ENCODE results near the gene CUX1.

Gene CUX1

GRCh38 chr7:102045681-102046372 lies 228.4 kb downstream of the CUX1 start:
- peak in 1 of 2 experiments; percentile 62 for DNase-seq (ENCODE audit: low read depth in 1 of 2, low spot score in 1 of 2)
- TF ChIP-seq GABPA (IDR thresholded peaks at IDR 0.05; ENCODE audit: low read depth) (no peak), POLR2AphosphoS5 (IDR thresholded peaks at IDR 0.05; ENCODE audit: low read depth) (no peak), SPI1 (IDR thresholded peaks at IDR 0.05; ENCODE audit: borderline replicate concordance, low read depth) (peak; percentile 92)
- Histone ChIP-seq H3K27me3 (ENCODE audit: insufficient read depth, poor library complexity, severe bottlenecking) (no peaks in the 10 kb centered on the region), H3K27ac (replicated peaks) (peak overlapping the region; percentile 56), H3K4me3 (replicated peaks; ENCODE audit: insufficient read depth, low read length) (no peak overlapping the region)

DNA sequence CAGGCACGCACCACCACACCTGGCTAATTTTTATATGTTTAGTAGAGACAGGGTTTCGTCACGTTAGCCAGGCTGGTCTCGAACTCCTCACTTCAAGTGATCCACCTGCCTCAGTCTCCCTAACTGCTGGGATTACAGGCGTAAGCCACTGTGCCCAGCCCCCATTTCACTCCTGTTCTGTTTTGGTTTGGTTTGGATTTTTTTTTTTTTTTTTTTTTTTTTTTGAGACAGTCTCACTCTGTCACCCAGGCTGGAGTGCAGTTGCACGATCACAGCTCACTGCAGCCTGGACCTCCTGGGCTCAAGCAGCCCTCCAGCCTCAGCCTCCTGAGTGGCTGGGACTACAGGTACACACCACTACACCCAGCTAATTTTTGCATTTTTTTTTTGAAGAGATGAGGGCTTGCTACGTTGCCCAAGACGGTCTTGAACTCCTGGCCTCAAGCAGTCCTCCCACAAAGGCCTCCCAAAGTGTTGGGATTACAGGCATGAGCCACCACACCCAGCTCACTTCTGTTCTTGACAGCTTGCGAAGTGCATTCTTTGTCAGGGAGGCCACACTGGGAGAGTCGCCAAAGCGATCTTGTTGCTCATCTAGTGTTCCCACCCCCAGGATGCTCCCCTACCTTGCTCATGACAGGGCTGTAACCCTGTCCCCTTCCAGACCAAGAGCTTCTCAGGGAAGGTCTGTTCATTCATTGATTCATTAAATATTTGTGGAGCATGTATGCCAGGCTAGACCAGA lies 229.1 kb downstream of the CUX1 start:
- TF ChIP-seq CTCF (IDR thresholded peaks at IDR 0.05; ENCODE audit: insufficient read depth, low read length) (no peak), POLR2AphosphoS5 (IDR thresholded peaks at IDR 0.05; ENCODE audit: low read depth) (no peak), SPI1 (IDR thresholded peaks at IDR 0.05; ENCODE audit: borderline replicate concordance, low read depth) (no peak), GABPA (IDR thresholded peaks at IDR 0.05; ENCODE audit: low read depth) (no peak)
- TF ChIP-seq, protein P1, sequence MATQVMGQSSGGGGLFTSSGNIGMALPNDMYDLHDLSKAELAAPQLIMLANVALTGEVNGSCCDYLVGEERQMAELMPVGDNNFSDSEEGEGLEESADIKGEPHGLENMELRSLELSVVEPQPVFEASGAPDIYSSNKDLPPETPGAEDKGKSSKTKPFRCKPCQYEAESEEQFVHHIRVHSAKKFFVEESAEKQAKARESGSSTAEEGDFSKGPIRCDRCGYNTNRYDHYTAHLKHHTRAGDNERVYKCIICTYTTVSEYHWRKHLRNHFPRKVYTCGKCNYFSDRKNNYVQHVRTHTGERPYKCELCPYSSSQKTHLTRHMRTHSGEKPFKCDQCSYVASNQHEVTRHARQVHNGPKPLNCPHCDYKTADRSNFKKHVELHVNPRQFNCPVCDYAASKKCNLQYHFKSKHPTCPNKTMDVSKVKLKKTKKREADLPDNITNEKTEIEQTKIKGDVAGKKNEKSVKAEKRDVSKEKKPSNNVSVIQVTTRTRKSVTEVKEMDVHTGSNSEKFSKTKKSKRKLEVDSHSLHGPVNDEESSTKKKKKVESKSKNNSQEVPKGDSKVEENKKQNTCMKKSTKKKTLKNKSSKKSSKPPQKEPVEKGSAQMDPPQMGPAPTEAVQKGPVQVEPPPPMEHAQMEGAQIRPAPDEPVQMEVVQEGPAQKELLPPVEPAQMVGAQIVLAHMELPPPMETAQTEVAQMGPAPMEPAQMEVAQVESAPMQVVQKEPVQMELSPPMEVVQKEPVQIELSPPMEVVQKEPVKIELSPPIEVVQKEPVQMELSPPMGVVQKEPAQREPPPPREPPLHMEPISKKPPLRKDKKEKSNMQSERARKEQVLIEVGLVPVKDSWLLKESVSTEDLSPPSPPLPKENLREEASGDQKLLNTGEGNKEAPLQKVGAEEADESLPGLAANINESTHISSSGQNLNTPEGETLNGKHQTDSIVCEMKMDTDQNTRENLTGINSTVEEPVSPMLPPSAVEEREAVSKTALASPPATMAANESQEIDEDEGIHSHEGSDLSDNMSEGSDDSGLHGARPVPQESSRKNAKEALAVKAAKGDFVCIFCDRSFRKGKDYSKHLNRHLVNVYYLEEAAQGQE (IDR thresholded peaks at IDR 0.05; ENCODE audit: insufficient replicate concordance, low read depth), result no peak

DNA sequence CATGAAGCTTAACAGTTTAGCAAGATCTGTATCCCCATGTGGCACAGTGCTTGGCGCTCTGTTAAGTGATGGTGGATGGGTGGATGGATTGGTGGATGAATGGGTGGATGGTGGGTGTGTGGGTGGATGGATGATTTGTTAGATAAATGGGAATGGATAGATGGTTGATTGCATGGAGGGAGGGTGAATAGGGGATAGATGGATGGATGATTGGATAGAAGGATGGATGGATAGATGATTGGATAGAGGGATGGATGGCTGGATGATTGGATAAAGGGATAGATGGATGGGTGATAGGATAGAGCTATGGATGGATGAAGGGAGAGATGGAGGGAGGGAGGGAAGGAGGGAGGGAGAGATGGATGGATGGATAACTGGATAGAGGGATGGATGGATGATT lies 229.7 kb downstream of the CUX1 start:
- Histone ChIP-seq H3K27ac (replicated peaks) (no peak overlapping the region), H3K27me3 (ENCODE audit: insufficient read depth, poor library complexity, severe bottlenecking) (no peaks in the 10 kb centered on the region), H3K4me3 (replicated peaks; ENCODE audit: insufficient read depth, low read length) (no peak overlapping the region)
- no peak for DNase-seq (ENCODE audit: low read depth in 1 of 2, low spot score in 1 of 2)
- no peak for TF ChIP-seq GABPA (IDR thresholded peaks at IDR 0.05; ENCODE audit: low read depth)
- TF ChIP-seq, protein P1 (IDR thresholded peaks at IDR 0.05; ENCODE audit: insufficient replicate concordance, low read depth), result no peak
- no peak for TF ChIP-seq SPI1 (IDR thresholded peaks at IDR 0.05; ENCODE audit: borderline replicate concordance, low read depth)
- no peak for TF ChIP-seq CTCF (IDR thresholded peaks at IDR 0.05; ENCODE audit: insufficient read depth, low read length)
- no peak for TF ChIP-seq POLR2AphosphoS5 (IDR thresholded peaks at IDR 0.05; ENCODE audit: low read depth)

More for the DNA sequence above, 229.1 kb downstream of the CUX1 start:
- Histone ChIP-seq H3K27me3 (ENCODE audit: insufficient read depth, poor library complexity, severe bottlenecking) (no peaks in the 10 kb centered on the region), H3K27ac (replicated peaks) (no peak overlapping the region), H3K4me3 (replicated peaks; ENCODE audit: insufficient read depth, low read length) (no peak overlapping the region)
- no peak for DNase-seq (ENCODE audit: low read depth in 1 of 2, low spot score in 1 of 2)

- no peak for TF ChIP-seq POLR2AphosphoS5 (IDR thresholded peaks at IDR 0.05; ENCODE audit: low read depth)
- Histone ChIP-seq H3K27ac (replicated peaks) (no peak overlapping the region), H3K27me3 (ENCODE audit: insufficient read depth, poor library complexity, severe bottlenecking) (no peaks in the 10 kb centered on the region), H3K4me3 (replicated peaks; ENCODE audit: insufficient read depth, low read length) (no peak overlapping the region)
- DNase-seq (ENCODE audit: low read depth in 1 of 2, low spot score in 1 of 2), result no peak
These were observed 232.3 kb downstream of the CUX1 start for GRCh38 chr7:102049765-102050164.

Measured in HL-60 (cell line).